WERI-Rb-1 (cell line): ENCODE results near the gene BRMS1.
A peak's percentile ranks its signal among the peaks of the same experiment; 100 is the strongest.

Experiments used
- DNase-seq: peaks from one replicate; pipeline ENCODE4 v3.0.0-alpha.2; 2020
- H3K27ac ChIP-seq: fragments of 250-450 bp; sonication (Bioruptor Pico); 2 replicates; pipeline ENCODE4 v1.5.1; 2020; ENCODE audit warnings: mild to moderate bottlenecking, moderate library complexity
- H3K27me3 ChIP-seq: fragments of 250-450 bp; sonication (Bioruptor Pico); 2 replicates; pipeline ENCODE4 v1.5.1; 2021; ENCODE audit warnings: mild to moderate bottlenecking, low read depth, moderate library complexity; ENCODE audit not compliant: insufficient read depth, severe bottlenecking
- H3K36me3 ChIP-seq: fragments of 250-450 bp; sonication (Bioruptor Pico); 2 replicates; pipeline ENCODE4 v1.5.1; 2020; ENCODE audit warnings: mild to moderate bottlenecking, moderate library complexity
- H3K4me3 ChIP-seq: 2 replicates; pipeline ENCODE4 v1.5.1; 2011; ENCODE audit warnings: low read depth, mild to moderate bottlenecking, control low read depth, low read length
- H3K9me3 ChIP-seq: fragments of 250-450 bp; sonication (Bioruptor Pico); 2 replicates; pipeline ENCODE4 v1.5.1; 2021; ENCODE audit warnings: mild to moderate bottlenecking, moderate library complexity; ENCODE audit not compliant: severe bottlenecking
- CTCF ChIP-seq: IDR thresholded peaks from 2 replicates; pipeline ENCODE4 v1.5.1; 2011; ENCODE audit warnings: low read depth, mild to moderate bottlenecking, control low read depth, inconsistent platforms, low read length

Gene BRMS1

GRCh38 chr11:66292543-66293332 is 52.2 kb downstream of the BRMS1 start:
- H3K4me3 ChIP-seq: peak overlapping the region; percentile 64
- no peaks in the 10 kb centered on the region for H3K27me3 ChIP-seq
- DNase-seq: no peak
- TF ChIP-seq CTCF: no peak
- no peak overlapping the region for H3K27ac ChIP-seq
- peaks cover 5% of the 10 kb centered on the region for H3K36me3 ChIP-seq
- no peaks in the 10 kb centered on the region for H3K9me3 ChIP-seq

GRCh38 chr11:66291706-66292542 is 53.0 kb downstream of the BRMS1 start, which contains the start of gene TMEM151A:
Gene TMEM151A, plus strand, starts transcription at chr11:66291894. Its CDS starts 120 bp downstream, at chr11:66292014.
- H3K4me3 ChIP-seq: peak within 1 kb of the TSS; percentile 64
- no peaks in the 10 kb centered on the region for H3K27me3 ChIP-seq
- H3K36me3 ChIP-seq: peaks cover 7% of the 10 kb centered on the region
- H3K27ac ChIP-seq: no peak within 1 kb of the TSS; the same call in 1 of the 2 replicates
- no peak for TF ChIP-seq CTCF
- no peaks in the 10 kb centered on the region for H3K9me3 ChIP-seq
- DNase-seq: no peak

GRCh38 chr11:66291303-66291705 is 53.6 kb downstream of the BRMS1 start:
- Histone ChIP-seq H3K27me3 (no peaks in the 10 kb centered on the region), H3K36me3 (peaks cover 9% of the 10 kb centered on the region), H3K9me3 (no peaks in the 10 kb centered on the region), H3K27ac (no peak overlapping the region), H3K4me3 (peak overlapping the region; percentile 64)
- no peak for TF ChIP-seq CTCF
- DNase-seq: no peak

- no peak for DNase-seq
- peaks cover 13% of the 10 kb centered on the region for H3K36me3 ChIP-seq
- no peaks in the 10 kb centered on the region for H3K27me3 ChIP-seq
- H3K27ac ChIP-seq: no peak overlapping the region
- H3K4me3 ChIP-seq: no peak overlapping the region
- no peaks in the 10 kb centered on the region for H3K9me3 ChIP-seq
- TF ChIP-seq CTCF: no peak
These were observed 54.6 kb downstream of the BRMS1 start for GRCh38 chr11:66290330-66290621.

GRCh38 chr11:66289548-66290329 is 55.2 kb downstream of the BRMS1 start:
- Histone ChIP-seq H3K36me3 (peaks cover 18% of the 10 kb centered on the region), H3K27ac (peak overlapping the region; percentile 71), H3K27me3 (no peaks in the 10 kb centered on the region), H3K9me3 (no peaks in the 10 kb centered on the region), H3K4me3 (peak overlapping the region; percentile 61)
- no peak for TF ChIP-seq CTCF
- no peak for DNase-seq
